Measurements from ENCODE around the gene ZBTB3.
"Not testable (repeated sequence)": the region's sequence is repeated elsewhere in the genome, so short reads cannot be mapped to it uniquely, and the experiment has no call there.

The ZBTB3 gene

DNA sequence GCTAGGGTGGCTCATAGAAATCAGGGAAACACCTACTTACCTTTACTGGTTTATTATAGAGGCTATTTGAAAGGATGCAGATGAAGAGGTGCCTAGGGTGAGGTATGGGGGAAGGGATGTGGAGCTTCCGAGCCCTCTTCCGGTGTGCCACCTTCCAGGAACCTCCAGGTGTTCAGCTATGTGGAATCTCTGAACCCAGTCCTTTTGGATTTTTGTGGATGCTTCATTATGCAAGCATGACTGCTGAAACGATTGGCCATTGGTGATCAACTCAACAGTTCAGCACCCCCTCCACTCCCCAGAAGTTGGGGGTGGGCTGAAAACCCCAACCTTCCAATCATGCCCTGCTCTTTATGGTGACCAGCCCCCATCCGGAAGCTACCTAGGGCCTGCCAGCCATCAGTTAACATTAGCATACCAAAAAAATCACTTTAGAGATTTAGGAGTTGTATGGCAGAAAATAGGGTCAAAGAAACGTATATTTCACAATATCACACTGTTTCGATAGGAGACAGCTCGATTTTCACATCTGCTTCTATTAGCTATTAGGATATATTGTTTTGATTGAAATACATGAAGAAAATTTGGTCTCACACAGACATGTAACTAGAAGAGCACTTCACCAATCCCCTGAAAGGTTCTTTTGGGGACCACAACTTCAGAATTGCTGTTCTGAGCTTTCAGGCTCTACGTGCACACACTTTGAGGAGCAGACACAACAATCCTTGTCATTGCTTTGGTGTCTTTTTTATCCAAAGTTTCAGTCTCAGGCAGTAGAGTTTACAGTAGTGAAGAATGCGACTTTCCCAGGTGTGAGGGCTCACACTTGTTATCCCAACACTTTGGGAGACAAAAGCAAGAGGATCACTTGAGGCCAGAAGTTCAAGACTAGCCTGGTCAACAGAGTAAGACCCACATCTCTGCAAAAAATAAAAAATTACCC is 4.2 kb upstream of the ZBTB3 start:
- no peak for DNase-seq

DNA sequence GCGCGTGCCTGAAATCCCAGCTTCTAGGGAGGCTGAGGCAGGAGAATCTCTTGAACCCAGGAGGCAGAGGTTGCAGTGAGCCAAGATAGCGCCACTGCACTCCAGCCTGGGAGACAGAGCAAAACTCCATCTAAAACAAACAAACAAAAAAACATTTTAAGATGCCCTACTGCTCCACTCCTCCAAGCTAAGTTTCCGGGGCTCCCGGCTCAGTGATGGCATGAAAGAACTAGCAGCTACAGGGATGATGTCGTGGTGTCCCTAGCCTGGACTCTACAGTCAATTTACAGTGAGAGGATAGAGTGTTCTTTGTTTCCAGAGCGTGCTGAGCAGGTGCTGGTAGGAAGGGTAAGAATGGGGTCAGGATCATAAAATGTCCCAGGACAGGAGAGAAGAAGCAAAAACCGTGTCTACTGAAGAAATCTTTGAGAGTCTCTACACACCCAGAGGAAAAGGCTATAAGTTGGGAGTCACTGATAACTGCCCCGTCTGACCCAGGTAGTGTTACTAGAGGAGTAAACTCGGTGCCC is 1.2 kb upstream of the ZBTB3 start:
- DNase-seq, result no peak

GRCh38 chr11:62752994-62753735 is 795 bp downstream of the ZBTB3 start:
- DNase-seq, result no peak

- no peak for DNase-seq
These were observed 1.7 kb downstream of the ZBTB3 start for GRCh38 chr11:62752177-62752785.

DNA sequence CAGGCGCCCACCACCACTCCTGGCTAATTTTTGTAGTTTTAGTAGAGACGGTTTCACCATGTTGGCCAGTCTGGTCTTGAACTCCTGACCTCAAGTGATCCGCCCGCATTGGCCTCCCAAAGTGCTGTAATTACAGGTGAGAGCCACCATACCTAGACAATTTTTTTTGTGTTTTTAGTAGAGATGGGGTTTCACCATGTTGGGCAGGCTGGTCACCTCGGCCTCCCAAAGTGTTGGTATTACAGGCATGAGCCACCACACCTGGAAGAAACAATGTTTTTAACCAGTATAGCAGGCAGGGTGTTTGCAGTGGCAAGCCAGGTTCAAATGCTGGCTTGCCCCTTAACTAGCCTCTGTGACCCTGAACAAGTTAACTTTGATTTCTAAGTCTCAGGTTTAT is 4.0 kb downstream of the ZBTB3 start:
- DNase-seq, result not testable (repeated sequence)

GRCh38 chr11:62747475-62748160 is 6.3 kb downstream of the ZBTB3 start:
- no peak for DNase-seq

GRCh38 chr11:62737196-62737595 is 16.8 kb downstream of the ZBTB3 start:
- DNase-seq, result no peak

GRCh38 chr11:62732830-62733229 is 21.1 kb downstream of the ZBTB3 start:
- DNase-seq, result peak; percentile 14

DNA sequence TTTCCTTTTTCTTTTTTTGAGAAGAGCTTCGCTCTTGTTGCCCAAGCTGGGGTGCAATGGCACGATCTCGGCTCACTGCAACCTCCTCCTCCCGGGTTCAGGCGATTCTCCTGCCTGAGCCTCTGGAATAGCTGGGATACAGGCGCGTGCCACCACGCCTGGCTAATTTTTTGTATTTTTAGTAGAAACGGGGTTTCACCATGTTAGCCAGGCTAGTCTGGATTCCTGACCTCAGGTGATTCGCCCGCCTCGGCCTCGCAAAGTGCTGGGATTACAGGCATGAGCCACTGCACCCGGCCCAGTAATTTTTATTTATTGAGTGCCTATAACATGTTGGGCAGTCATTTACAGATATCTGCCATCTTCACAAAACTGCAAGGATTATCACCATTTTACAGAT is 23.9 kb downstream of the ZBTB3 start:
- not testable (repeated sequence) for DNase-seq

GRCh38 chr11:62728171-62728988 is 25.6 kb downstream of the ZBTB3 start, which contains the start of gene TTC9C:
TSS of gene TTC9C (plus strand) at chr11:62728486. CDS start at chr11:62728849, 363 bp downstream.
- peak; percentile 91 for DNase-seq

- peak; percentile 98 for DNase-seq
These were observed 26.1 kb downstream of the ZBTB3 start for GRCh38 chr11:62727872-62728170.

DNA sequence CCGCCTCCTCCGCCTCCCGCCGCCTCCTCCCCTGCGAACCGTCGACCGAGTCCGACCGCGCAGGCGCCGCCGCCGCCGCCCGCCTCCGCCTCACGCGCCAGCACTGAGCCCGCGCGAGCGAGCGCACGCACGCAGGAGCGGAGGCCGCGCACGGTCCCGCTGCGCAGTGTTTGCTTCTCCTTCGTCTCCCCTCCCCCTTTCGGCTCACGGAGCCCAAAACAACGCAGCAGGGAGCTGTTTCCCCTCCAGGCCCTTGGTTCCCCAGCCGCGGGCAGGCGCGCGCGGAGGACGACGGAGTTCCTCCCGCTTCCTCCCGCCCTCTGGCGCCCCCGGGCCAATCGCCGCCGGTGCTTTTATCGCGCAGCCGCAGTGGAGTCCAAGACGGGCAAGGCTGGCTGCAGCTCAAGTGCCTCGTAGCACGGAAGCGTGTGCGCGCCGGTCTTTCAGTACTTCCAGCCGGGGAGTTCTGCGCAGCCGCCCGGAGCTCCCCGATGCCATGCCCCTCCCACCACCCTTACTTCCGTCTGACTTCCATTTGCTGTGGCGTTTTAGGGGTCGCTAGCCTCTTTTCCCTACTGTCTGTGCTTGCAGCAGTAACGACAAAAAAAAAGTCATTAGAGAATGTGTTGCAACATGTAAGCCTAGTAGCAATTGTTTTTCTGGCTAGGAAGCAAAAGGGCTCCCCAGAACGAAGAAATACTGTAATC is 26.6 kb downstream of the ZBTB3 start, which contains the start of gene HNRNPUL2:
Gene HNRNPUL2 (minus strand): TSS at position 293 of the 707 bp plus-strand sequence. CDS start 301 bp downstream, outside the sequence.
- DNase-seq, result peak; percentile 99

DNA sequence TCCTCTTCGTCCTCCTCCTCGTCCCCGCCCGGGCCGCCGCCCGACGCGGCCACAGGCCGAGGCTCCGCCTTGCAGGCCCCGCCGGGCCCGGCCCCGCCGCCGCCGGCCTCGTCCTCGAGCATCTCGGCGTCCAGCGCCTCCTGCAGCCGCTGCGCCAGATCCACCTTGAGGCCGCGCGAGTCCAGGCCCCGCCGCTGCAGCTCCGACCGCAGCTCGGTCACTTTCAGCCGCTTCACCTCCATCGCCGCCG is 27.1 kb downstream of the ZBTB3 start:
- DNase-seq, result no peak

- DNase-seq, result no peak
These were observed 27.6 kb downstream of the ZBTB3 start for GRCh38 chr11:62726156-62726914.

DNA sequence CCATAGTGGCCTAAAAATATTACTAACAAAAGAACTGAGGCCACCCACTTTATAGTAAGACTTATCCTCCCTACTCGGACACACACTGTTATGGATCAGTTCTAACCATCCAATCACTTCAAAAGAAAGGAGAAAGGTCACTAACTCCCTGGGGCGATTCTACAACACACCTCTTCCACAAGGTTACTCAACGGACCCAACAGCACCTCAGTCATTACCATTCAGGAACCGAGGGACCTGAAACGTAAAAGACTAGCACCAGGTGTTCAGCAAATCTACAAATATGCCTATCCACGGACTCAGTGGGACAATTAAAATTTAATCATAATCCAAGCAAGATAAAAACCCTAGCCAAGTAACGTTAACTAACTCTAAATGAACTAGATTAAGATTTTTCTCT is 28.3 kb downstream of the ZBTB3 start:
- no peak for DNase-seq

- no peak for DNase-seq
These were observed 29.8 kb downstream of the ZBTB3 start for GRCh38 chr11:62724171-62724570.

- peak; percentile 54 for DNase-seq
These were observed 32.0 kb downstream of the ZBTB3 start for GRCh38 chr11:62721994-62722393.

GRCh38 chr11:62719302-62719978 is 34.5 kb downstream of the ZBTB3 start:
- DNase-seq, result no peak

DNA sequence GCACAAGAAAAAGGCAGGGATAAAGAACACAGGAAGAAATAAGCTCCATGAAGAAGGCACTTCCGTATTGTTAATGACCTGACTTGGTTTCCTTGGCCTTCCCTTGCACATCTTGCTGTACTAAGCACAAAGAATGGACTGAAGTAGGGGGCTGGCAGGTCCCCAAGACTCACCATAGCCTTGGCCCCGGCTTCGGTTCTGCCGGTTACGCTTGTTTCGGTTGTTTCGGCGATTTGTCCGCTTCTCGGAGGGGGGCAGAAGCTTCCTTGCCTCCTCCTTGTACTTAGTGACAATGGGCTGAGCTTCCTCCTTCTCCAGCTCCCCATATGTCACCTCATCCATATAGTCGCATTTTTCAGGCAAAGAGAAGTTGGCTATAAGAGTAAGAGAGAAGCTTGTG is 37.1 kb downstream of the ZBTB3 start:
- no peak for DNase-seq

DNA sequence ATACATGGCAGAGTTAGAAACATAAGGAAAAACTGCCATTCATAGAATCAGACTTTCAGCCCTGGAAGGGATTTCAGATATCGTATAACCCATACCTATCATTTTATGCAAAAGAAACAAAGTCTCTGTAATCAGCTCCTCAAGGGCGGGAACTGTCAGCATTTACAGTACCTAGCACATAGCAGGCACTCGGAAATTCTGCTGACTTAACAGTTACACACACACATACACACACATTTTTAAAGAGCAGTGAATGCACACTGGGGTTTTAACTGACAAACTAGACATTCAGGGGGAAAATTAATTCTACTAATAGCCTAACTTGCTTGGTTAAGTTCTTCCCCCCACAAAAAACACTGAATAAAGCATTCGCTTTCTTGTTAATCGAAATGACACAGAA is 37.8 kb downstream of the ZBTB3 start:
- DNase-seq, result no peak

Data from fibroblast of skin of back (primary cell).